Measurements from ENCODE around the gene FNDC8.

DNA sequence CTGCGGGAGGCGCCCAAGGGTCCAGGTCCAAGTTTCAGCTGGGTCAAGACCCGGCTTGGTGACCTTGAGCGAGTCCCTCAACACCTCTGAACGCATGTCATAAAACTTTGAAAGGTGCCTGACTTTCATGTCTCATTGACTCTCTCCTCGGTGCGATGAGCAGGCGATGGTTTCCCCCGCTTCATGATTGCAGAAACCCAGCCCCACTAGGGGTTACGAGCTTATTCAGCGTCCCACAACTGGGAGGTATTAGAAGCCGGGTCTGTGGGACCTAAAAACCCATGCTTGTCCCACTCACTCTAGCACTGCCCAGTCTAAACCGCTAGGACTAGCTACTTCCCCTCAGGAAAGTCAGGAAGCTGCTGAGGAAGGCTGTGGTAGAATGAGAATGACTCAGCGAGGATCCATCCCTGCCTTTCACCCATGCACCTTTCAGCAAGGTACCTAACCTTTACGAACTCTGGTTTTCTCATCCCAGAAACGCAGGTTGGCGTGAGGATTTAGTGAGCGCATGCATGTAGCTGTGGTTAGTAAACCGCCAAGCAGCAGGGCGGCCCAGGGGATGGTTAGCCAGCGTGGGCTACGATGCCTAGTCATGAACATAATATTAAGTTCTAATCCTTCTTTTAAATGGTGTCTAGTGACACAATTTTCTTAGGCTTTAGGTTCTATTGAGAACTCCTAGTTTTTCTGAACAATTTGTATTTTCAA lies 31.7 kb upstream of the FNDC8 start:
- peak in 10 of 11 experiments; percentile 6 to 70 (median 54) for TF ChIP-seq CTCF (IDR thresholded peaks at IDR 0.05 in 8 of 11, conservative IDR thresholded peaks at IDR 0.05 in 3 of 11)
- TF ChIP-seq POLR2A (IDR thresholded peaks at IDR 0.05), result no peak

Measured in spleen (tissue), 7 donors.